DND-41 (cell line): Measurements from ENCODE around the gene STARD13.

Source experiments
- ATAC-seq: fragments of 200-7000 bp; cut with Tn5 transposase; 3 replicates; pipeline ENCODE4 v1.9.1; 2021; ENCODE audit warnings: low read depth; ENCODE audit not compliant: insufficient read depth
- DNase-seq: peaks from one replicate; pipeline ENCODE4 v3.0.0-alpha.2; 2020
- H2AFZ ChIP-seq: 2 replicates; pipeline ENCODE4 v1.6.0; 2012; ENCODE audit warnings: low read depth, low read length
- H3K27ac ChIP-seq: 2 replicates; pipeline ENCODE4 v1.5.1; 2012; ENCODE audit warnings: low read length, inconsistent platforms
- H3K27me3 ChIP-seq: fragments of 200-600 bp; sonication (generic); 2 replicates; pipeline ENCODE4 v1.6.0; 2012; ENCODE audit warnings: low read length, mild to moderate bottlenecking, inconsistent platforms; ENCODE audit not compliant: insufficient read depth, poor library complexity
- H3K36me3 ChIP-seq: 2 replicates; pipeline ENCODE4 v1.5.1; 2012; ENCODE audit warnings: low read length, inconsistent platforms; ENCODE audit not compliant: insufficient read depth
- H3K4me1 ChIP-seq: 2 replicates; pipeline ENCODE4 v1.5.1; 2012; ENCODE audit warnings: mild to moderate bottlenecking, low read length; ENCODE audit not compliant: insufficient read depth
- H3K4me2 ChIP-seq: 2 replicates; pipeline ENCODE4 v1.6.0; 2012; ENCODE audit warnings: mild to moderate bottlenecking, moderate library complexity, low read length, inconsistent platforms; ENCODE audit not compliant: insufficient read depth
- H3K4me3 ChIP-seq, 2 experiments: fragments of 200-600 bp in 1 of 2; shearing (Covaris generic) in 1 of 2; 2 replicates each; pipeline ENCODE4 v1.5.1; 2012 to 2016; ENCODE audit warnings: inconsistent platforms in 2 of 2, low read length in 2 of 2, mild to moderate bottlenecking in 2 of 2, low read depth in 1 of 2, moderate library complexity in 1 of 2
- H3K79me2 ChIP-seq: 2 replicates; pipeline ENCODE4 v1.6.0; 2012; ENCODE audit warnings: low read length, inconsistent platforms; ENCODE audit not compliant: insufficient read depth
- H3K9ac ChIP-seq: 2 replicates; pipeline ENCODE4 v1.6.0; 2012; ENCODE audit warnings: low read depth, mild to moderate bottlenecking, inconsistent platforms, low read length, moderate library complexity
- H3K9me3 ChIP-seq: 2 replicates; pipeline ENCODE4 v1.5.1; 2012; ENCODE audit warnings: low read length, moderate library complexity, mild to moderate bottlenecking, inconsistent platforms; ENCODE audit not compliant: insufficient read depth, severe bottlenecking
- H4K20me1 ChIP-seq: 2 replicates; pipeline ENCODE4 v1.6.0; 2012; ENCODE audit warnings: low read length; ENCODE audit not compliant: insufficient read depth
- CTCF ChIP-seq: IDR thresholded peaks from 2 replicates; pipeline ENCODE4 v1.5.1; 2012; ENCODE audit warnings: borderline replicate concordance, low read length, moderate library complexity, mild to moderate bottlenecking; ENCODE audit not compliant: poor library complexity, severe bottlenecking; ENCODE audit errors: extremely low read depth
- EZH2 ChIP-seq: IDR thresholded peaks from 3 replicates; pipeline ENCODE4 v1.6.1; 2012; ENCODE audit warnings: borderline replicate concordance, low read depth, mild to moderate bottlenecking, moderate library complexity, low read length, inconsistent platforms; ENCODE audit not compliant: severe bottlenecking

STARD13 gene

DNA sequence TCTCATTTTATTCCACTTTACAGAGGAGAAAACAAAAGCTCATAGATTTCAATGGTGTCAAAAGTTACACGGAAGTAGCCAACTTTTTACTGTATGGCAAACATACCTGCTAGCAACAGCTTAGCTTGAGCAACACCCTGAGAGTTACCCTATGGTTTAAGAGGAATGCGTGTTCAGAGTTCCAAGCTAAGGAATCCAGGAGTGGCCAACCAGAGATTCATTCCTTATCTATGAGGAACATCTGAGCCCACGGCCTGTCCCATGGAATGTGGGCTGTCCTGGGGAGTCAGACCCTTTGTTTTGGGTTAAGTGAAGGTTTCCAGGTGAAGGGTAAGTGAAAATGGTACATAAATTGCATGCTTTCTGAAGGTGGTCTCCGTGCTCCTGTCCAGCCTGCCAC lies 67.5 kb downstream of the STARD13 start:
- DNase-seq (no peak), ATAC-seq (no peak)
- TF ChIP-seq CTCF (no peak), EZH2 (no peak)
- Histone ChIP-seq H3K27me3 (no peaks in the 10 kb centered on the region), H2AFZ (no peak overlapping the region), H3K9me3 (no peaks in the 10 kb centered on the region), H3K27ac (no peak overlapping the region), H3K9ac (no peak overlapping the region), H3K36me3 (no peaks in the 10 kb centered on the region), H3K4me2 (no peak overlapping the region), H4K20me1 (no peaks in the 10 kb centered on the region), H3K4me1 (no peaks in the 10 kb centered on the region), H3K79me2 (no peaks in the 10 kb centered on the region), H3K4me3 (no peak overlapping the region)

DNA sequence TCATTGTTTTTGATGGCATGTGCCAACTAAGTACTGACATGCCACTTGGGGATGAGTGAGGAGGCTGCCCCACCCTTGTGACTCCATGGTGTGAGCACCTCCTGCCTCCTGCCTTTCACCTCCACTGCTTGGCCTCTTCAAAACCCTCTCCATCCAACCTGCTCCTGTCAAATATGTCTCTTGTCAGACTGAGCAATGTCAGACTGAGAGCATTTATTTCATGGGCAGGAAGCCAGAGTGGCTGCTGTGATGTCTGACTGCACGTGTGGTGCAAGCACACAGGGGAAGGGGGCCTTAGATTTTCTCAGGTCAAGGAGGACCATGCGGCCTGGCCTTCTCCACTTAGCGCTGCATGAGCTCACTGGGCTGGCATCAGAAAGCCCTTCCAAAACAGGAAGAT lies 68.3 kb downstream of the STARD13 start:
- DNase-seq = no peak
- no peaks in the 10 kb centered on the region for H3K9me3 ChIP-seq

DNA sequence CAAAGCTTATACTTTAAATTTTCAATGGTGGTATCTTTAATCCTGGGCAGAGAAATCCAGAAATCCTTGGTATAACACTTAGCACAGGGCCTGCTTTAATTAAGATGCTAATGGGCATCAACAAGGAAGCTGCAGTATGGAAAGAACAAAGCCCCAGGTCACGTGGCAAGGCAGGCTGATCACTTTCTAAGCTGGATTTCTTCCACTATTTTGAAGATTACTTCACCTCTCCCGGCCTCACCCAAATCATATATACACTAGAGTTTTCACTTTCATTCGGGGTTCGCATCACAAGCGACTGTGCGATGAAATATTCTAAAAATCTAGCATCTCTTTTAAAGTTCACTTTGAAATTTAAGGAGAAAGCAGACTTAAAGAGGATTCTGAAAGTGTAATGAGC lies 71.8 kb downstream of the STARD13 start:
- DNase-seq = no peak
- Histone ChIP-seq H3K4me2 (no peak overlapping the region), H3K4me1 (no peaks in the 10 kb centered on the region), H3K36me3 (no peaks in the 10 kb centered on the region), H3K27me3 (no peaks in the 10 kb centered on the region), H4K20me1 (no peaks in the 10 kb centered on the region), H3K4me3 (no peak overlapping the region), H3K79me2 (no peaks in the 10 kb centered on the region), H2AFZ (no peak overlapping the region), H3K9me3 (no peaks in the 10 kb centered on the region), H3K9ac (no peak overlapping the region), H3K27ac (no peak overlapping the region)
- ATAC-seq = no peak
- no peak for TF ChIP-seq EZH2

More for the DNA sequence above, 68.3 kb downstream of the STARD13 start:
- no peak for ATAC-seq
- no peak overlapping the region for H3K9ac ChIP-seq
- H3K27ac ChIP-seq = no peak overlapping the region
- no peak for TF ChIP-seq CTCF
- no peak for TF ChIP-seq EZH2
- no peaks in the 10 kb centered on the region for H3K36me3 ChIP-seq
- H3K79me2 ChIP-seq = no peaks in the 10 kb centered on the region
- no peak overlapping the region for H3K4me2 ChIP-seq
- no peaks in the 10 kb centered on the region for H3K4me1 ChIP-seq
- H2AFZ ChIP-seq = no peak overlapping the region
- H3K4me3 ChIP-seq = no peak overlapping the region
- no peaks in the 10 kb centered on the region for H4K20me1 ChIP-seq
- H3K27me3 ChIP-seq = no peaks in the 10 kb centered on the region

DNA sequence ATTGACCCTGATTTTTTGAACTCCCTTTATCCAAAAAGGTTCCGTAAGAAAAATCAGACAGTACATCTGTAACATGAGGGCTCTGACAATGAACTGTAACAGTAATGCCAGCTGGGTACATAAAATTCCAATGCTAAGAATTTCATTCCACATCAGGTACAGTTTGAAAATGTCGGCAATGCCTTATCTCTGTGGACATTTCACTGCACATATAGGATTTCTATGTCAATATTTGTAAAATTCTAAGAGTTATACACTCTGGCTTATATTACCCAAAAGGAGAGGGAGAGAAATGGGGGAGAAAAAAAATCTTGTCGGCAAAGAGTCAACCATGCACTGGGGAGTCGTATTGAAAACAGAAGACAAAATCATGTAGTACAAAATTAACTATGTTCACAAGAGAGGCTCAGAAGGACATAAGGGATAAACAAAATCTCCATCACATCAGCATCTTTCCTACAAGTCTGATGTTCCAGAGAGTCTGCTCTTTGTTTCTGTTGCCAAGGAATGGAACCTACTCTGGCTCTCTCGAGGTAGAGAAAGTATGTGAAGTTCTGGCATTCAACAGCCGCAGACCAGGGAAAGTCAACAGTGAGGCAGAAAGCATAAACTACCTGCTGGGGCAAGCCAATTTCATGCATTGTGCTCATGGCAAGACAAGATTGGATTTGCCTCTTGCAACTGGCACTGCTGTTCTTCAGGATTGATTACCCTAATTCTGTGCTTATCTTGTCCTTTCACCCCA lies 72.4 kb downstream of the STARD13 start:
- no peaks in the 10 kb centered on the region for H3K36me3 ChIP-seq
- H3K27ac ChIP-seq = no peak overlapping the region
- TF ChIP-seq CTCF (no peak), EZH2 (no peak)
- no peak overlapping the region for H2AFZ ChIP-seq
- H3K27me3 ChIP-seq = no peaks in the 10 kb centered on the region
- H4K20me1 ChIP-seq = no peaks in the 10 kb centered on the region
- H3K4me2 ChIP-seq = no peak overlapping the region
- ATAC-seq (no peak), DNase-seq (no peak)
- no peaks in the 10 kb centered on the region for H3K4me1 ChIP-seq
- H3K4me3 ChIP-seq = no peak overlapping the region
- no peaks in the 10 kb centered on the region for H3K79me2 ChIP-seq
- no peak overlapping the region for H3K9ac ChIP-seq
- H3K9me3 ChIP-seq = no peaks in the 10 kb centered on the region
